H1 (cell line): ENCODE data around the gene SRXN1. TPM values are rescaled to one million over a fixed set of nuclear protein-coding genes. Genes with fewer than 3 reads are reported as not detected.

Source experiments
- NANOG ChIP-seq: IDR thresholded peaks from 2 replicates; pipeline ENCODE4 v1.6.1; 2011; ENCODE audit warnings: low read length, low read depth, mild to moderate bottlenecking, inconsistent platforms; ENCODE audit not compliant: insufficient read depth, poor library complexity, severe bottlenecking
- polyA plus RNA-seq, 7 experiments: library from polyadenylated mRNA; depleted of rRNA in 3 of 7; stranded (reverse) in 5 of 7; unstranded in 2 of 7; fragments of >200 nt in 5 of 7; fragments of 200-250 nt in 2 of 7; gene quantifications; 1 replicate in 5 of 7; 2 replicates in 1 of 7; 4 replicates in 1 of 7; pipeline versions ENCODE4 v1.2.1 to v1.2.3, GENCODE V29; 2011 to 2013; ENCODE audit warnings: missing spikeins in 2 of 7, mixed read lengths in 2 of 7
- total RNA-seq: library from RNA; stranded (reverse); fragmentation: NEBNext Ultra II Directional; extraction: Animal tissue kit (Norgen Biotek cat#: 25700); gene quantifications from 2 replicates; pipeline ENCODE4 v1.2.1, GENCODE V29; 2021

The SRXN1 gene
- total and polyA plus RNA-seq, 2 of the 8 experiments (the other 6 are each of a cell fraction or from before 2014, with no cell fraction given), result 12.2 to 15.8 TPM

GRCh38 chr20:671252-672030, 18.4 kb upstream of the SRXN1 start (continued):
- no peak for TF ChIP-seq NANOG
